Dedifferentiated amniotic fluid mesenchymal stem cell (primary cell): ENCODE results near the gene CRABP2.
A peak's percentile ranks its signal among the peaks of the same experiment; 100 is the strongest.

ENCODE experiments used
- DNase-seq: peaks from one replicate; pipeline ENCODE4 v3.0.0-alpha.2; 2016; ENCODE audit errors: extremely low spot score

Gene CRABP2

GRCh38 chr1:156709031-156709430, 3.6 kb upstream of the CRABP2 start:
- no peak for DNase-seq

- no peak for DNase-seq
Observed at GRCh38 chr1:156708218-156708661, 2.9 kb upstream of the CRABP2 start.

- peak; percentile 75 for DNase-seq
Observed at GRCh38 chr1:156707417-156708217, 2.2 kb upstream of the CRABP2 start.

- DNase-seq = peak; percentile 52
Observed at GRCh38 chr1:156706657-156707416, 1.5 kb upstream of the CRABP2 start.

- DNase-seq = peak; percentile 45
Observed at GRCh38 chr1:156705918-156706656, 704 bp upstream of the CRABP2 start.

GRCh38 chr1:156704930-156705320, 458 bp downstream of the CRABP2 start:
- DNase-seq = peak; percentile 38

GRCh38 chr1:156704166-156704711, 1.1 kb downstream of the CRABP2 start:
- DNase-seq = no peak

- no peak for DNase-seq
Observed at GRCh38 chr1:156703741-156704140, 1.6 kb downstream of the CRABP2 start.

- DNase-seq = no peak
Observed at GRCh38 chr1:156703336-156703735, 2.0 kb downstream of the CRABP2 start.

- DNase-seq = no peak
Observed at GRCh38 chr1:156700736-156701531, 4.4 kb downstream of the CRABP2 start.

- no peak for DNase-seq
Observed at GRCh38 chr1:156698995-156699394, 6.4 kb downstream of the CRABP2 start.

GRCh38 chr1:156697481-156697880, 7.9 kb downstream of the CRABP2 start:
- DNase-seq = no peak

- no peak for DNase-seq
Observed at GRCh38 chr1:156696755-156697154, 8.6 kb downstream of the CRABP2 start.

GRCh38 chr1:156694690-156694962, 10.8 kb downstream of the CRABP2 start:
- DNase-seq = no peak

GRCh38 chr1:156693848-156694689, 11.3 kb downstream of the CRABP2 start:
- DNase-seq = no peak

- DNase-seq = no peak
Observed at GRCh38 chr1:156692925-156693847, 12.2 kb downstream of the CRABP2 start.

- DNase-seq = no peak
Observed at GRCh38 chr1:156692441-156692924, 12.9 kb downstream of the CRABP2 start.

GRCh38 chr1:156691665-156692440, 13.5 kb downstream of the CRABP2 start:
- no peak for DNase-seq
